DOHH2 (cell line): ENCODE measurements around the gene URB2.

Experiments
- EZH2phosphoT487 ChIP-seq: fragments of 200-600 bp; sonication (generic); IDR thresholded peaks from 2 replicates; pipeline ENCODE4 v1.6.1; 2017; ENCODE audit warnings: borderline replicate concordance, mild to moderate bottlenecking, antibody characterized with exemption, low read length, moderate library complexity, mixed read lengths
- TF ChIP-seq, protein P1 (sequence below): fragments of 200-600 bp; sonication (generic); IDR thresholded peaks from one replicate; pipeline ENCODE4 v1.5.1; 2014; ENCODE audit warnings: antibody characterized with exemption, mild to moderate bottlenecking, low read depth, low read length; ENCODE audit not compliant: poor library complexity, severe bottlenecking

DNA sequence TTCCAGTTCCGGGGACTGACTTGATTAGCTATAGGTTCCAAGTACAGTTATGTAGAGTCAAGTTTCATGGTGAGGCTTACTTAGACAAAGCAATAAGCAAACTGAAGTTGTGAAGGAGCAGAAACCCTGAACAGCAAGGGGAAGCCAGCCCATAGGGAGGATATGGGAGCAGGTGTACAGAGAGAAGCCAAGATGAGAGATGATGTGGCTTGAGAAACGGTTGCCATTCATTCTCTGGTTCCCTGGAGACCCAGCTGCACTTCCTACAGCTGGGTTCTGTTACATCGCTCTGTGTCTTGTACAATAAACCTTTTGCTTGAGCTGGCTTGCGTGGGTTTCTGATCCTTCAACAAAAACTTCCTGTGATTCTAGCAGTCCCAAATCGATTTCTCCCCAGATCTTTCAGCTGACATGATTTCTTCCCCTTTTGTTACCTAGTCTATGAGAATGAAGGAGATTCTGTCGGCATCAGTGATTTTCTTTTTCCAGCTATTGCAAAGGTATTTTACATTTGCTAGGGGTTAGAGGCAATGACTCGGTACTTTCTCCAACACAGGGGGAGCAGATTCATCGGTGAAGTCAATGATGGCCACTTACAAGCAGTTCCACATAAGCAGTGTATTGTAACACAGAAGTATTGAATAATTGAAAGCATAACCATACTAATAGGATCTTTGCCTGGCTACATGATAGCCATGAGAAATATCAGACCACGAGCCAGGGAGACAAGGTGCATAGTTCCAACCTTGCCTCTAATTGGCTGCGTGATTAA lies 67.3 kb downstream of the URB2 start:
- TF ChIP-seq, protein P1, sequence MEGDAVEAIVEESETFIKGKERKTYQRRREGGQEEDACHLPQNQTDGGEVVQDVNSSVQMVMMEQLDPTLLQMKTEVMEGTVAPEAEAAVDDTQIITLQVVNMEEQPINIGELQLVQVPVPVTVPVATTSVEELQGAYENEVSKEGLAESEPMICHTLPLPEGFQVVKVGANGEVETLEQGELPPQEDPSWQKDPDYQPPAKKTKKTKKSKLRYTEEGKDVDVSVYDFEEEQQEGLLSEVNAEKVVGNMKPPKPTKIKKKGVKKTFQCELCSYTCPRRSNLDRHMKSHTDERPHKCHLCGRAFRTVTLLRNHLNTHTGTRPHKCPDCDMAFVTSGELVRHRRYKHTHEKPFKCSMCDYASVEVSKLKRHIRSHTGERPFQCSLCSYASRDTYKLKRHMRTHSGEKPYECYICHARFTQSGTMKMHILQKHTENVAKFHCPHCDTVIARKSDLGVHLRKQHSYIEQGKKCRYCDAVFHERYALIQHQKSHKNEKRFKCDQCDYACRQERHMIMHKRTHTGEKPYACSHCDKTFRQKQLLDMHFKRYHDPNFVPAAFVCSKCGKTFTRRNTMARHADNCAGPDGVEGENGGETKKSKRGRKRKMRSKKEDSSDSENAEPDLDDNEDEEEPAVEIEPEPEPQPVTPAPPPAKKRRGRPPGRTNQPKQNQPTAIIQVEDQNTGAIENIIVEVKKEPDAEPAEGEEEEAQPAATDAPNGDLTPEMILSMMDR: no peak
- no peak for TF ChIP-seq EZH2phosphoT487
